Ishikawa (cell line): ENCODE measurements around the gene CACHD1.

Experiments used
- CEBPB ChIP-seq: IDR thresholded peaks from 2 replicates; pipeline ENCODE4 v1.6.1; 2012
- CREB1 ChIP-seq: IDR thresholded peaks from 2 replicates; pipeline ENCODE4 v1.6.1; 2012; ENCODE audit warnings: low read depth
- EGR1 ChIP-seq: IDR thresholded peaks from 2 replicates; pipeline ENCODE4 v1.6.1; 2012
- EP300 ChIP-seq: IDR thresholded peaks from 2 replicates; pipeline ENCODE4 v1.6.1; 2012; ENCODE audit warnings: borderline replicate concordance
- FOXM1 ChIP-seq: IDR thresholded peaks from 2 replicates; pipeline ENCODE4 v1.6.1; 2012; ENCODE audit warnings: low read depth, borderline replicate concordance
- NFIC ChIP-seq: IDR thresholded peaks from 2 replicates; pipeline ENCODE4 v1.6.1; 2012
- RAD21 ChIP-seq: IDR thresholded peaks from 2 replicates; pipeline ENCODE4 v1.6.1; 2012; ENCODE audit warnings: low read depth
- TAF1 ChIP-seq: IDR thresholded peaks from 2 replicates; pipeline ENCODE4 v1.6.1; 2012; ENCODE audit warnings: low read depth, mild to moderate bottlenecking
- TCF12 ChIP-seq: IDR thresholded peaks from 2 replicates; pipeline ENCODE4 v1.6.1; 2012; ENCODE audit warnings: low read depth
- TEAD4 ChIP-seq: IDR thresholded peaks from 2 replicates; pipeline ENCODE4 v1.6.1; 2012
- YY1 ChIP-seq: IDR thresholded peaks from 2 replicates; pipeline ENCODE4 v1.6.1; 2012; ENCODE audit warnings: low read depth
- ZBTB7A ChIP-seq: IDR thresholded peaks from 2 replicates; pipeline ENCODE4 v1.6.1; 2012; ENCODE audit warnings: low read depth
- TF ChIP-seq, protein P1 (sequence below): IDR thresholded peaks from 2 replicates; pipeline ENCODE4 v1.6.1; 2012; ENCODE audit warnings: low read depth, mild to moderate bottlenecking
- TF ChIP-seq, protein P2 (sequence below): IDR thresholded peaks from 2 replicates; pipeline ENCODE4 v1.6.1; 2012
- TF ChIP-seq, protein P3 (sequence below): IDR thresholded peaks from 2 replicates; pipeline ENCODE4 v1.6.1; 2012

The CACHD1 gene

DNA sequence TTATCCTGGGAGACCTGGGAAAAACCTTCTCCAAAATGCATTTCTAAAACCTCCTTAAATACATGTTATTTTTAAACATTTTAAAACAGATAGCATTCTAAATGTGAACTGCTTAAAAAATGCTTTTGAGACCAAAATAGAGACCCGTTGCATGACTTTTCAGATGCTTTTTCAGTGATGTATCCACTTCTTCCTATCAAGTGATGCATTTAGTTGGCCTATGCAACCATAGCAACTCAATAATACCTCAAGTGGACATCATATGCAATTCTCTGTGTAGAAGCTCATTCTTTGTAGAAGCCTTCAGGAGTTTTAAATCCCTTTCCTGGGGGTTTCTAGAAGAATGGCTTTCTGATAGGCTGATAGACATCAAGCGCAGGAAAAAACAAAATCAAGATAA is 180.5 kb downstream of the CACHD1 start:
- TF ChIP-seq, protein P1, sequence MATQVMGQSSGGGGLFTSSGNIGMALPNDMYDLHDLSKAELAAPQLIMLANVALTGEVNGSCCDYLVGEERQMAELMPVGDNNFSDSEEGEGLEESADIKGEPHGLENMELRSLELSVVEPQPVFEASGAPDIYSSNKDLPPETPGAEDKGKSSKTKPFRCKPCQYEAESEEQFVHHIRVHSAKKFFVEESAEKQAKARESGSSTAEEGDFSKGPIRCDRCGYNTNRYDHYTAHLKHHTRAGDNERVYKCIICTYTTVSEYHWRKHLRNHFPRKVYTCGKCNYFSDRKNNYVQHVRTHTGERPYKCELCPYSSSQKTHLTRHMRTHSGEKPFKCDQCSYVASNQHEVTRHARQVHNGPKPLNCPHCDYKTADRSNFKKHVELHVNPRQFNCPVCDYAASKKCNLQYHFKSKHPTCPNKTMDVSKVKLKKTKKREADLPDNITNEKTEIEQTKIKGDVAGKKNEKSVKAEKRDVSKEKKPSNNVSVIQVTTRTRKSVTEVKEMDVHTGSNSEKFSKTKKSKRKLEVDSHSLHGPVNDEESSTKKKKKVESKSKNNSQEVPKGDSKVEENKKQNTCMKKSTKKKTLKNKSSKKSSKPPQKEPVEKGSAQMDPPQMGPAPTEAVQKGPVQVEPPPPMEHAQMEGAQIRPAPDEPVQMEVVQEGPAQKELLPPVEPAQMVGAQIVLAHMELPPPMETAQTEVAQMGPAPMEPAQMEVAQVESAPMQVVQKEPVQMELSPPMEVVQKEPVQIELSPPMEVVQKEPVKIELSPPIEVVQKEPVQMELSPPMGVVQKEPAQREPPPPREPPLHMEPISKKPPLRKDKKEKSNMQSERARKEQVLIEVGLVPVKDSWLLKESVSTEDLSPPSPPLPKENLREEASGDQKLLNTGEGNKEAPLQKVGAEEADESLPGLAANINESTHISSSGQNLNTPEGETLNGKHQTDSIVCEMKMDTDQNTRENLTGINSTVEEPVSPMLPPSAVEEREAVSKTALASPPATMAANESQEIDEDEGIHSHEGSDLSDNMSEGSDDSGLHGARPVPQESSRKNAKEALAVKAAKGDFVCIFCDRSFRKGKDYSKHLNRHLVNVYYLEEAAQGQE = no peak
- TF ChIP-seq TCF12 (no peak), TEAD4 (no peak), CEBPB (no peak), CREB1 (no peak), EP300 (no peak), YY1 (no peak), ZBTB7A (no peak), TAF1 (no peak), FOXM1 (no peak), NFIC (no peak), RAD21 (no peak), EGR1 (no peak)
- TF ChIP-seq, protein P2, sequence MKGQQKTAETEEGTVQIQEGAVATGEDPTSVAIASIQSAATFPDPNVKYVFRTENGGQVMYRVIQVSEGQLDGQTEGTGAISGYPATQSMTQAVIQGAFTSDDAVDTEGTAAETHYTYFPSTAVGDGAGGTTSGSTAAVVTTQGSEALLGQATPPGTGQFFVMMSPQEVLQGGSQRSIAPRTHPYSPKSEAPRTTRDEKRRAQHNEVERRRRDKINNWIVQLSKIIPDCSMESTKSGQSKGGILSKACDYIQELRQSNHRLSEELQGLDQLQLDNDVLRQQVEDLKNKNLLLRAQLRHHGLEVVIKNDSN = no peak
- TF ChIP-seq, protein P3, sequence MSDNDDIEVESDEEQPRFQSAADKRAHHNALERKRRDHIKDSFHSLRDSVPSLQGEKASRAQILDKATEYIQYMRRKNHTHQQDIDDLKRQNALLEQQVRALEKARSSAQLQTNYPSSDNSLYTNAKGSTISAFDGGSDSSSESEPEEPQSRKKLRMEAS = no peak

- TF ChIP-seq, protein P2 = no peak
Observed at GRCh38 chr1:64651841-64652240, 181.9 kb downstream of the CACHD1 start.

DNA sequence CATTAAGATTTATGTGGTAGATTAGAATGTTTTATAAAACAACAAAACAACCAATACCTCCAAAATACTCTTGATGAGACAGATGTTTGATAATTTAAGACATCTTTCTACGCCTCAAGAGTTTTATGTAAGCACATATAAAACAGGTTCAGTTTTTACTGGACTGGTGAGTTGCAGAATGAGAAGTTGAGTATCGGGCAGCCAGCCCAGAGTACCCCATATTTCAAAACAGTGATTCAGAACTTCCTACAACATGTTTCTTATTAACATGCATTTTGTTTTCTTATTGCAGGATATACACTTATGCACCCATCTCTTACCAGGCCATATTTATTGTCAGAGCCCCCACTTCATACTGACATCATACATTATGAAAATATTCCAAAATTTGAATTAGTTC is 183.5 kb downstream of the CACHD1 start:
- no peak for TF ChIP-seq RAD21
- TF ChIP-seq FOXM1 = no peak

- TF ChIP-seq NFIC (no peak), TAF1 (no peak), RAD21 (no peak), EP300 (no peak), TEAD4 (no peak), CEBPB (no peak), CREB1 (no peak), ZBTB7A (no peak), EGR1 (no peak)
- TF ChIP-seq, protein P1 = no peak
Observed at GRCh38 chr1:64654519-64655341, 184.8 kb downstream of the CACHD1 start.

DNA sequence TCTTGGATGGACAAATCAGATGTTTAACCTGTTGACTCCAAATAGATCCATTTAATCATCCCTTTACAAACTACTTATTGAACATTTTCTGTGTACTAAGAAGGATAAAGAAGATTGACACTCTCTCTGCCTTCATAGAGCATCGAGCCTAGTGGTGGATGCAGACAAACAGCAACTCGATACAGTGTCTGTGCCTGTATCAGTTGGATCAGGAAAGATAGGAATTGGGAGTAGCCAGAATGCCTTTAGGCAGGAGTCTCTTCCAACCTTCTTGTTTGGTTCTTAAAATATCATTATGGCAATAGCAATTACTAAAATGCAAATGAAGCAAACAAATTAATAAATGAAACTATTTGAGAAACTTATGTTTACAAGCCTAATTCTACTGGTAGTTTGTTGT is 185.9 kb downstream of the CACHD1 start:
- no peak for TF ChIP-seq ZBTB7A
- TF ChIP-seq EGR1 = no peak
- no peak for TF ChIP-seq TCF12
- TF ChIP-seq RAD21 = no peak
- TF ChIP-seq TEAD4 = no peak
- no peak for TF ChIP-seq TAF1
- TF ChIP-seq, protein P2 = no peak

DNA sequence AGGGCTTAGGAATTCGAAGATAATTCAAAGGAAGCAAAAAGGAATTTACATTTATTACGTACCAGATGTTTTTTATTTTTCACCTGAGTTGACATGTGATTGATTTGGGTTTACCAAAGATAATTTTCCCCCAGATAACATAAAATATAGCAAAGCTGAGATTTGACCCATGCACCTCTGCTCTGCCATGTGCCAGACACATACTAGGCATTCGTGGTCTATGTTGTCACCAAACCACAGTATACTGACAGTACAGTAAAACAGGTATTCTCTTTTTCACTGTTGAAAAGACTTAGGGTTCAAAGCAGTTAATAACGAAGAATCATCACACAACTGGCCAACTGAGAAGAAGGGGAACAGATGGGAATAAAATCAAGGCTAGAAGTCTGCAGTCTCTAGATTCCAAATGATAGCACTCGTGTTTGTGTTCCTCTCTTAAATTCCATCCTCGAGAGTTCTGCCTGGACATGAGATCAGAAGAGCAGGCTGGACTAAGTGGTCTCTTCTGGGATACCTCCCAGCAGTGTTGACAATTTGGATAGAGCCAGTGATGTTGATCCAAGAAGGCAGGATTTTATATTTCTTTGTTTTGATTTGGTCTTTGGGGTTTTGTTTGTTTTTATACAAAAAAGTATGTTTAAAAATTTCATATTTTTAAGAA is 189.7 kb downstream of the CACHD1 start:
- TF ChIP-seq CEBPB (no peak), NFIC (no peak)
